HepG2 (cell line): Measurements from ENCODE around the gene PHLPP2. TPM values are rescaled to one million over a fixed set of nuclear protein-coding genes. Genes with fewer than 3 reads are reported as not detected.

Source experiments
- ATAC-seq: fragments of 200-7000 bp; cut with Tn5 transposase; 3 replicates; pipeline ENCODE4 v1.9.1; 2020; ENCODE audit warnings: mild to moderate bottlenecking, moderate library complexity
- BruUV-seq: library from RNA; stranded (reverse); fragments of 400-500 nt; replicated peaks from 2 replicates; lab custom pipeline; 2021; lab: Mats Ljungman, UMichigan
- CTCF ChIA-PET: fragments of 300-600 bp; formaldehyde crosslinking; extraction: SDS; loops from one replicate; lab custom pipeline; 2021; ENCODE audit warnings: low total read pairs, inconsistent platforms, low intra/inter-chr PET ratio; lab: Yijun Ruan, JAX
- POLR2A ChIA-PET: fragments of 350-600 bp; sonication (Branson Sonifier 250); formaldehyde crosslinking; loops from one replicate; lab custom pipeline; 2020; ENCODE audit warnings: antibody characterized with exemption, inconsistent platforms; lab: Yijun Ruan, JAX
- DNase-seq: peaks from one replicate; pipeline ENCODE4 v3.0.0-alpha.2; 2015; ENCODE audit warnings: low spot score
- FAIRE-seq: peaks from 3 replicates; lab custom pipeline; 2011; peaks lifted over from hg19 to GRCh38; lab: Jason Lieb, UNC
- H2AFZ ChIP-seq: one replicate; pipeline ENCODE4 v1.6.1; 2011; ENCODE audit warnings: low read length, inconsistent platforms
- H3K27ac ChIP-seq: fragments of 300-600 bp; 3 replicates; pipeline ENCODE4 v1.8.0; 2011; ENCODE audit warnings: mixed run types, mild to moderate bottlenecking, mixed read lengths, low read length, inconsistent platforms; ENCODE audit not compliant: insufficient read depth; ENCODE audit errors: extremely low read length
- H3K27me3 ChIP-seq, 2 experiments: fragments of 200-600 bp in 1 of 2; 2 replicates in 1 of 2; 3 replicates in 1 of 2; pipeline versions ENCODE4 v1.6.0 to v1.8.0; 2011; ENCODE audit warnings: low read length in 2 of 2, mild to moderate bottlenecking in 2 of 2, moderate library complexity in 2 of 2, inconsistent platforms in 1 of 2; ENCODE audit not compliant: insufficient read depth in 2 of 2, control insufficient read depth in 1 of 2
- H3K36me3 ChIP-seq, 2 experiments: fragments of 200-600 bp in 1 of 2; replicated peaks in 1 of 2; 2 replicates in 1 of 2; 3 replicates in 1 of 2; pipeline versions ENCODE4 v1.5.1 to v1.8.0; 2011; ENCODE audit warnings: low read length in 2 of 2, inconsistent platforms in 1 of 2; ENCODE audit not compliant: insufficient read depth in 2 of 2, control insufficient read depth in 1 of 2
- H3K4me1 ChIP-seq: 2 replicates; pipeline ENCODE4 v1.5.1; 2012; ENCODE audit warnings: low read length, inconsistent platforms; ENCODE audit not compliant: insufficient read depth
- H3K4me2 ChIP-seq: 2 replicates; pipeline ENCODE4 v1.6.0; 2011; ENCODE audit warnings: low read depth, low read length, inconsistent platforms
- H3K4me3 ChIP-seq, 3 experiments: fragments of 200-600 bp in 1 of 3; sonication (generic), shearing (Covaris generic) in 1 of 3; replicated peaks in 1 of 3; 2 replicates each; pipeline ENCODE4 v1.5.1; 2011 to 2016; ENCODE audit warnings: low read length in 3 of 3, inconsistent platforms in 2 of 3, low read depth in 2 of 3, mild to moderate bottlenecking in 2 of 3, control low read depth in 1 of 3, mixed read lengths in 1 of 3; ENCODE audit not compliant: insufficient read depth in 1 of 3
- H3K79me2 ChIP-seq: one replicate; pipeline ENCODE4 v1.6.1; 2011; ENCODE audit warnings: low read length, inconsistent platforms; ENCODE audit not compliant: insufficient read depth
- H3K9ac ChIP-seq: 2 replicates; pipeline ENCODE4 v1.6.0; 2011; ENCODE audit warnings: mild to moderate bottlenecking, low read depth, low read length, inconsistent platforms; ENCODE audit not compliant: insufficient read depth
- H3K9me3 ChIP-seq: 2 replicates; pipeline ENCODE4 v1.5.1; 2012; ENCODE audit warnings: mild to moderate bottlenecking, low read length
- H4K20me1 ChIP-seq: 2 replicates; pipeline ENCODE4 v1.6.0; 2011; ENCODE audit warnings: inconsistent platforms, mild to moderate bottlenecking, low read length, moderate library complexity; ENCODE audit not compliant: insufficient read depth
- HOXD1 ChIP-seq: sonication (generic); formaldehyde crosslinking; IDR thresholded peaks from 2 replicates; pipeline ENCODE4 v1.5.0; 2020; ENCODE audit warnings: missing genetic modification reagents
- KDM6A ChIP-seq: IDR thresholded peaks from 2 replicates; pipeline ENCODE4 v1.6.1; 2016; ENCODE audit warnings: low read depth
- PHF21A ChIP-seq: sonication (generic); formaldehyde crosslinking; IDR thresholded peaks from 2 replicates; pipeline ENCODE4 v1.5.0; 2020; ENCODE audit warnings: mild to moderate bottlenecking, missing genetic modification reagents
- PTBP1 ChIP-seq: fragments of 200-400 bp; formaldehyde crosslinking; IDR thresholded peaks from 2 replicates; pipeline ENCODE4 v1.6.1; 2018; ENCODE audit warnings: low read length, low read depth; ENCODE audit not compliant: poor library complexity, severe bottlenecking
- SP1 ChIP-seq, 2 experiments: fragments of 450-650 bp in 1 of 2; sonication (generic) in 1 of 2; formaldehyde crosslinking in 1 of 2; IDR thresholded peaks; 2 replicates each; pipeline versions ENCODE4 v1.4.0 to v1.6.1; 2016 to 2020; ENCODE audit warnings: missing genetic modification reagents in 1 of 2
- TEAD3 ChIP-seq: optimal IDR thresholded peaks from 2 replicates; pipeline ENCODE3; 2016; ENCODE audit warnings: borderline replicate concordance
- ZFP62 ChIP-seq: sonication (generic); formaldehyde crosslinking; IDR thresholded peaks from 2 replicates; pipeline ENCODE4 v1.4.0; 2020; ENCODE audit warnings: missing genetic modification reagents
- ZNF12 ChIP-seq: sonication (generic); formaldehyde crosslinking; IDR thresholded peaks from 2 replicates; pipeline ENCODE4 v1.5.0; 2020; ENCODE audit warnings: missing genetic modification reagents
- ZNF382 ChIP-seq: sonication (generic); formaldehyde crosslinking; IDR thresholded peaks from 2 replicates; pipeline ENCODE4 v1.5.0; 2020; ENCODE audit warnings: missing genetic modification reagents, mild to moderate bottlenecking, borderline replicate concordance
- ZNF75D ChIP-seq: sonication (generic); formaldehyde crosslinking; IDR thresholded peaks from 2 replicates; pipeline ENCODE4 v1.8.1; 2023; ENCODE audit warnings: missing genetic modification reagents, mild to moderate bottlenecking, borderline replicate concordance
- ZNF83 ChIP-seq: sonication (generic); formaldehyde crosslinking; IDR thresholded peaks from 2 replicates; pipeline ENCODE4 v1.4.0; 2020; ENCODE audit warnings: missing genetic modification reagents, mild to moderate bottlenecking, borderline replicate concordance
- WGBS: methylation state at CpG from one replicate; pipeline ENCODE4 v1.1.6; 2017; ENCODE audit warnings: low lambda C conversion rate; 5-methylcytosine and 5-hydroxymethylcytosine counted together
- in situ Hi-C: cut with HindIII; loops from 2 replicates; pipeline ENCODE4 v1.10.0; 2017; ENCODE audit warnings: low pct_unique_long_range_greater_than_20kb; ENCODE audit not compliant: extremely low pct_ligation_motif_present
- intact Hi-C: fragments of 100-400 bp; cut with micrococcal nuclease; formaldehyde crosslinking; loops from one replicate; pipeline ENCODE4 v1.10.0; 2022; ENCODE audit not compliant: unreplicated experiment
- polyA plus RNA-seq, 8 experiments: library from polyadenylated mRNA; depleted of rRNA in 3 of 8; stranded (reverse) in 7 of 8; unstranded in 1 of 8; fragments of >200 nt; fragmentation: Illumina TruSeq in 4 of 8; extraction: Trizol in 4 of 8; gene quantifications; 2 replicates each; pipeline versions ENCODE4 v1.2.1 to v1.2.3, GENCODE V29; 2011 to 2016; ENCODE audit warnings: low read depth in 4 of 8, missing spikeins in 1 of 8, mixed read lengths in 1 of 8; ENCODE audit not compliant: insufficient read depth in 1 of 8
- total RNA-seq, 5 experiments: library from RNA; depleted of rRNA; stranded (reverse); fragments of >200 nt; fragmentation: Illumina TruSeq; extraction: Trizol; gene quantifications; 2 replicates each; pipeline ENCODE4 v1.2.3, GENCODE V29; 2016; ENCODE audit warnings: low read depth in 1 of 5
- TF ChIP-seq, protein P1 (sequence below): sonication (generic); formaldehyde crosslinking; conservative IDR thresholded peaks from 2 replicates; pipeline ENCODE4 v1.8.1; 2023; ENCODE audit warnings: missing genetic modification reagents
- TF ChIP-seq, protein P2 (sequence below): sonication (generic); formaldehyde crosslinking; IDR thresholded peaks from 2 replicates; pipeline ENCODE4 v1.5.0; 2020; ENCODE audit warnings: missing genetic modification reagents

Gene PHLPP2
- total and polyA plus RNA-seq, 2 of the 13 experiments (the other 11 are each of a cell fraction or from before 2014, with no cell fraction given), result 8.9 TPM

DNA sequence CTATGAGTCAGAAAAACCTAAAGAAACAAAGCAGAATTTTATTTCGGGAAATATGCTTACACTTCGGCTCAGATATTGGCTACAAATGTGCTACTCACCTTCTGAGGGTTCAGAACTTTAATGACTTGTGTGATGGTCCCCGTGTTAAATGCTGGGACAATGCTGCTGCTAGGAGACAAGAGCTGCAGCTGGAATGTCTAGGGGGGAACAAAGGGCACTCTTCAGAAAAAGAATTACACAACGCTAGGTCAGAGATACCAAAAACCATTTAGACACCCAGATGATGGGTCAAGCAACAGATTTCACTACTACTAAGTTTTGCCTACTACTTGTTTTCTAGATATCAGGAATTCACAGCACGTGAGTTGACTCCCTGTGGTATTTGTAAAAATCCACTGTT, 10.0 kb upstream of the PHLPP2 start (continued):
- TF ChIP-seq TEAD3 (CRISPR knock-in tag) (peak; percentile 68), ZFP62 (CRISPR knock-in tag) (no peak)

DNA sequence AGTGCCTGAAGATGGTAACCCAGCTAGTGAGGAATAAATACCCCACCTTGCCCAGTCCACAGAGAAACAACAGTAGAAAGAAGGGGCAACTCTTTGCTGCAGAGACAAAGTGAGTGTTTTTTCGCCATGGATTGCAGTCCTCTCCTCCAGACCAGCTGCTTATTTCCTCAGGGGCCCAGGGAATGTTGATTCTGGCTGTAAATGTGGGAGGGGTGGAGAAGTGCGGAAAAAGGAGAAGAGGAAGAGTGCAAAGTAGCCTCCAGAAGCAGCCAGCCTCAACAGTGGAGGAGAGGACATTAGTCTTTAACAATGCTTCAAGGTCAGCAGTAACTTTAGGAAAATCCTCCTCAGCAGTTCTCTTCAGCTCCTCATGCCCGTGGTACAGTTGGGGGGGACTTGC, 8.1 kb upstream of the PHLPP2 start:
- WGBS, result 97% methylated on average over 3 of the region's 3 CpGs
- Histone ChIP-seq H3K4me1 (peaks cover 10% of the 10 kb centered on the region; the same call in 1 of the 2 replicates), H3K27ac (no peak overlapping the region), H3K9me3 (no peaks in the 10 kb centered on the region), H3K4me3 (no peak overlapping the region), H3K9ac (no peak overlapping the region), H3K4me2 (no peak overlapping the region), H3K36me3 (peaks cover 18 to 53% of the 10 kb centered on the region in 2 experiments), H3K27me3 (no peaks in the 10 kb centered on the region), H3K79me2 (no peaks in the 10 kb centered on the region), H2AFZ (no peak overlapping the region), H4K20me1 (no peaks in the 10 kb centered on the region)
- DNase-seq, result no peak
- intact Hi-C loops, result no loop called here
- CTCF ChIA-PET, result no interaction called here
- no peak for FAIRE-seq
- in situ Hi-C loops, result no loop called here
- TF ChIP-seq ZNF75D, result no peak
- no peak for TF ChIP-seq ZNF382 (CRISPR knock-in tag)
- TF ChIP-seq SP1 (IDR thresholded peaks at IDR 0.05), result no peak
- TF ChIP-seq SP1 (CRISPR knock-in tag; IDR thresholded peaks at IDR 0.05), result no peak
- TF ChIP-seq PTBP1, result no peak
- no peak for TF ChIP-seq ZNF83
- TF ChIP-seq ZNF12 (CRISPR knock-in tag), result no peak
- TF ChIP-seq HOXD1 (CRISPR knock-in tag), result no peak
- TF ChIP-seq, protein P1, sequence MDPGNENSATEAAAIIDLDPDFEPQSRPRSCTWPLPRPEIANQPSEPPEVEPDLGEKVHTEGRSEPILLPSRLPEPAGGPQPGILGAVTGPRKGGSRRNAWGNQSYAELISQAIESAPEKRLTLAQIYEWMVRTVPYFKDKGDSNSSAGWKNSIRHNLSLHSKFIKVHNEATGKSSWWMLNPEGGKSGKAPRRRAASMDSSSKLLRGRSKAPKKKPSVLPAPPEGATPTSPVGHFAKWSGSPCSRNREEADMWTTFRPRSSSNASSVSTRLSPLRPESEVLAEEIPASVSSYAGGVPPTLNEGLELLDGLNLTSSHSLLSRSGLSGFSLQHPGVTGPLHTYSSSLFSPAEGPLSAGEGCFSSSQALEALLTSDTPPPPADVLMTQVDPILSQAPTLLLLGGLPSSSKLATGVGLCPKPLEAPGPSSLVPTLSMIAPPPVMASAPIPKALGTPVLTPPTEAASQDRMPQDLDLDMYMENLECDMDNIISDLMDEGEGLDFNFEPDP (CRISPR knock-in tag), result no peak
- TF ChIP-seq PHF21A (CRISPR knock-in tag), result no peak
- TF ChIP-seq, protein P2, sequence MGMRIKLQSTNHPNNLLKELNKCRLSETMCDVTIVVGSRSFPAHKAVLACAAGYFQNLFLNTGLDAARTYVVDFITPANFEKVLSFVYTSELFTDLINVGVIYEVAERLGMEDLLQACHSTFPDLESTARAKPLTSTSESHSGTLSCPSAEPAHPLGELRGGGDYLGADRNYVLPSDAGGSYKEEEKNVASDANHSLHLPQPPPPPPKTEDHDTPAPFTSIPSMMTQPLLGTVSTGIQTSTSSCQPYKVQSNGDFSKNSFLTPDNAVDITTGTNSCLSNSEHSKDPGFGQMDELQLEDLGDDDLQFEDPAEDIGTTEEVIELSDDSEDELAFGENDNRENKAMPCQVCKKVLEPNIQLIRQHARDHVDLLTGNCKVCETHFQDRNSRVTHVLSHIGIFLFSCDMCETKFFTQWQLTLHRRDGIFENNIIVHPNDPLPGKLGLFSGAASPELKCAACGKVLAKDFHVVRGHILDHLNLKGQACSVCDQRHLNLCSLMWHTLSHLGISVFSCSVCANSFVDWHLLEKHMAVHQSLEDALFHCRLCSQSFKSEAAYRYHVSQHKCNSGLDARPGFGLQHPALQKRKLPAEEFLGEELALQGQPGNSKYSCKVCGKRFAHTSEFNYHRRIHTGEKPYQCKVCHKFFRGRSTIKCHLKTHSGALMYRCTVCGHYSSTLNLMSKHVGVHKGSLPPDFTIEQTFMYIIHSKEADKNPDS (CRISPR knock-in tag), result no peak
- TF ChIP-seq KDM6A (CRISPR knock-in tag), result no peak
- no TSS peak for BruUV-seq
- ATAC-seq, result no peak
- POLR2A ChIA-PET, result interaction anchor here (1.2 kb wide), 1 partner anchor 9 kb away, joined by 3 read pairs; no protein-coding TSS in a partner anchor
